ENCODE results near the gene RPUSD1.

- TF ChIP-seq ZNF431 (CRISPR knock-in tag; IDR thresholded peaks at IDR 0.05; ENCODE audit: borderline replicate concordance, low read depth) (no peak), FOXO1 (CRISPR knock-in tag; IDR thresholded peaks at IDR 0.05) (no peak), ZNF609 (CRISPR knock-in tag; IDR thresholded peaks at IDR 0.05; ENCODE audit: borderline replicate concordance) (no peak), MYNN (CRISPR knock-in tag; IDR thresholded peaks at IDR 0.05; ENCODE audit: low read depth) (no peak), SMC3 (IDR thresholded peaks at IDR 0.05; ENCODE audit: low read length) (no peak), STAT5B (CRISPR knock-in tag; IDR thresholded peaks at IDR 0.05) (no peak)
These were observed 39.2 kb downstream of the RPUSD1 start for GRCh38 chr16:749010-749409.
